Globus pallidus (tissue), 1 donor: Measurements from ENCODE around the gene DISP1.
"Not testable (repeated sequence)": the region's sequence is repeated elsewhere in the genome, so short reads cannot be mapped to it uniquely, and the experiment has no call there.

Source experiments
- DNase-seq: peaks from one replicate; pipeline ENCODE4 v3.0.0-alpha.2; 2015; ENCODE audit warnings: low spot score

DISP1 gene

GRCh38 chr1:222798116-222798515 lies 16.7 kb upstream of the DISP1 start:
- DNase-seq, result no peak

GRCh38 chr1:222798975-222799374 lies 15.9 kb upstream of the DISP1 start:
- DNase-seq, result no peak

- no peak for DNase-seq
These were observed 13.8 kb upstream of the DISP1 start for GRCh38 chr1:222801067-222801466.

GRCh38 chr1:222811671-222812070 lies 3.2 kb upstream of the DISP1 start:
- DNase-seq, result no peak

- DNase-seq, result no peak
These were observed 838 bp upstream of the DISP1 start for GRCh38 chr1:222813866-222814535.

GRCh38 chr1:222815440-222815765 lies 564 bp downstream of the DISP1 start:
- DNase-seq, result no peak

- DNase-seq, result no peak
These were observed 2.7 kb downstream of the DISP1 start for GRCh38 chr1:222817529-222817928.

GRCh38 chr1:222818171-222818570 lies 3.3 kb downstream of the DISP1 start:
- DNase-seq, result no peak

GRCh38 chr1:222820171-222820712 lies 5.4 kb downstream of the DISP1 start:
- no peak for DNase-seq

GRCh38 chr1:222821239-222821638 lies 6.4 kb downstream of the DISP1 start:
- DNase-seq, result no peak

- DNase-seq, result no peak
These were observed 8.9 kb downstream of the DISP1 start for GRCh38 chr1:222823695-222824094.

GRCh38 chr1:222824641-222825040 lies 9.8 kb downstream of the DISP1 start:
- no peak for DNase-seq

GRCh38 chr1:222828939-222829338 lies 14.1 kb downstream of the DISP1 start:
- no peak for DNase-seq

GRCh38 chr1:222829868-222830267 lies 15.0 kb downstream of the DISP1 start:
- DNase-seq, result peak; percentile 26

GRCh38 chr1:222833356-222833876 lies 18.6 kb downstream of the DISP1 start:
- DNase-seq, result no peak

- no peak for DNase-seq
These were observed 28.9 kb downstream of the DISP1 start for GRCh38 chr1:222843469-222844410.

GRCh38 chr1:222844411-222844779 lies 29.6 kb downstream of the DISP1 start:
- DNase-seq, result no peak

GRCh38 chr1:222845763-222846162 lies 30.9 kb downstream of the DISP1 start:
- no peak for DNase-seq

GRCh38 chr1:222850550-222850949 lies 35.7 kb downstream of the DISP1 start:
- not testable (repeated sequence) for DNase-seq

GRCh38 chr1:222852326-222852725 lies 37.5 kb downstream of the DISP1 start:
- DNase-seq, result no peak

GRCh38 chr1:222861062-222861461 lies 46.2 kb downstream of the DISP1 start:
- DNase-seq, result no peak
